Glutamatergic neuron (in vitro differentiated cells): ENCODE measurements around the gene PSMB7. TPM values are rescaled to one million over a fixed set of nuclear protein-coding genes. Genes with fewer than 3 reads are reported as not detected.
"Not testable (repeated sequence)": the region's sequence is repeated elsewhere in the genome, so short reads cannot be mapped to it uniquely, and the experiment has no call there.

Source experiments
- DNase-seq: peaks from one replicate; pipeline ENCODE4 v3.0.0; 2022
- H3K27ac Mint-ChIP-seq: one replicate; pipeline ENCODE4 v1.8.0; 2020; ENCODE audit warnings: mild to moderate bottlenecking, mixed read lengths, inconsistent platforms; ENCODE audit not compliant: unreplicated experiment
- H3K27me3 Mint-ChIP-seq: one replicate; pipeline ENCODE4 v1.8.0; 2020; ENCODE audit warnings: mild to moderate bottlenecking, moderate library complexity, mixed read lengths, inconsistent platforms; ENCODE audit not compliant: unreplicated experiment
- H3K36me3 Mint-ChIP-seq: one replicate; pipeline ENCODE4 v1.8.0; 2020; ENCODE audit warnings: mild to moderate bottlenecking, mixed read lengths, inconsistent platforms; ENCODE audit not compliant: unreplicated experiment
- H3K4me1 Mint-ChIP-seq: one replicate; pipeline ENCODE4 v1.8.0; 2020; ENCODE audit warnings: mild to moderate bottlenecking, low read depth, mixed read lengths, inconsistent platforms; ENCODE audit not compliant: unreplicated experiment
- H3K4me3 Mint-ChIP-seq: one replicate; pipeline ENCODE4 v1.8.0; 2020; ENCODE audit warnings: mild to moderate bottlenecking, mixed read lengths, inconsistent platforms; ENCODE audit not compliant: unreplicated experiment
- H3K9me3 Mint-ChIP-seq: one replicate; pipeline ENCODE4 v1.8.0; 2020; ENCODE audit warnings: mild to moderate bottlenecking, moderate library complexity, mixed read lengths, inconsistent platforms; ENCODE audit not compliant: unreplicated experiment
- CTCF ChIP-seq: fragments of 200-600 bp; sonication (generic); IDR thresholded peaks from one replicate; pipeline ENCODE4 v1.5.0; 2021; ENCODE audit not compliant: partially characterized antibody, unreplicated experiment
- total RNA-seq: library from RNA; stranded (reverse); fragmentation: NEBNext Ultra II Directional; extraction: Animal tissue kit (Norgen Biotek cat#: 25700); gene quantifications from one replicate; pipeline ENCODE4 v1.2.1, GENCODE V29; 2021; ENCODE audit not compliant: unreplicated experiment

Gene PSMB7
- total RNA-seq, 1 donor from 2014 or later, result 185 TPM

GRCh38 chr9:124426361-124426760 is 11.1 kb upstream of the PSMB7 start:
- peaks cover 2% of the 10 kb centered on the region for H3K27me3 Mint-ChIP-seq

GRCh38 chr9:124425733-124426132 is 10.5 kb upstream of the PSMB7 start:
- H3K9me3 Mint-ChIP-seq, H3K4me3 Mint-ChIP-seq, H3K4me1 Mint-ChIP-seq, H3K27ac Mint-ChIP-seq, DNase-seq, H3K36me3 Mint-ChIP-seq, H3K27me3 Mint-ChIP-seq: not testable (repeated sequence)

More at GRCh38 chr9:124426361-124426760, 11.1 kb upstream of the PSMB7 start:
- no peak overlapping the region for H3K4me3 Mint-ChIP-seq
- peaks cover 8% of the 10 kb centered on the region for H3K4me1 Mint-ChIP-seq
- peaks cover 3% of the 10 kb centered on the region for H3K9me3 Mint-ChIP-seq
- H3K36me3 Mint-ChIP-seq, result no peaks in the 10 kb centered on the region
- DNase-seq, result no peak
- no peak overlapping the region for H3K27ac Mint-ChIP-seq
- no peak for TF ChIP-seq CTCF

- no peaks in the 10 kb centered on the region for H3K36me3 Mint-ChIP-seq
- no peak overlapping the region for H3K27ac Mint-ChIP-seq
- DNase-seq, result no peak
- peaks cover 4% of the 10 kb centered on the region for H3K27me3 Mint-ChIP-seq
- H3K9me3 Mint-ChIP-seq, result no peaks in the 10 kb centered on the region
- no peak for TF ChIP-seq CTCF
- peaks cover 3% of the 10 kb centered on the region for H3K4me1 Mint-ChIP-seq
- no peak overlapping the region for H3K4me3 Mint-ChIP-seq
Measured at GRCh38 chr9:124423591-124423990, 8.3 kb upstream of the PSMB7 start.

- H3K4me1 Mint-ChIP-seq, result peaks cover 2% of the 10 kb centered on the region
- TF ChIP-seq CTCF, result no peak
- H3K4me3 Mint-ChIP-seq, result no peak overlapping the region
Measured at GRCh38 chr9:124423155-124423554, 7.9 kb upstream of the PSMB7 start.

GRCh38 chr9:124420991-124421543 is 5.8 kb upstream of the PSMB7 start:
- no peak overlapping the region for H3K27ac Mint-ChIP-seq
- DNase-seq, result no peak
- H3K4me3 Mint-ChIP-seq, result no peak overlapping the region
- no peaks in the 10 kb centered on the region for H3K36me3 Mint-ChIP-seq
- H3K27me3 Mint-ChIP-seq, result peaks cover 4% of the 10 kb centered on the region
- H3K4me1 Mint-ChIP-seq, result no peaks in the 10 kb centered on the region
- TF ChIP-seq CTCF, result no peak
- H3K9me3 Mint-ChIP-seq, result no peaks in the 10 kb centered on the region

More at GRCh38 chr9:124423155-124423554, 7.9 kb upstream of the PSMB7 start:
- Mint-ChIP-seq H3K9me3 (no peaks in the 10 kb centered on the region), H3K27me3 (peaks cover 4% of the 10 kb centered on the region), H3K36me3 (no peaks in the 10 kb centered on the region), H3K27ac (no peak overlapping the region)
- no peak for DNase-seq
